ENCODE measurements around the gene TLE1.
A peak's percentile ranks its signal among the peaks of the same experiment; 100 is the strongest.
"Not testable (repeated sequence)": the region's sequence is repeated elsewhere in the genome, so short reads cannot be mapped to it uniquely, and the experiment has no call there.

Gene TLE1

DNA sequence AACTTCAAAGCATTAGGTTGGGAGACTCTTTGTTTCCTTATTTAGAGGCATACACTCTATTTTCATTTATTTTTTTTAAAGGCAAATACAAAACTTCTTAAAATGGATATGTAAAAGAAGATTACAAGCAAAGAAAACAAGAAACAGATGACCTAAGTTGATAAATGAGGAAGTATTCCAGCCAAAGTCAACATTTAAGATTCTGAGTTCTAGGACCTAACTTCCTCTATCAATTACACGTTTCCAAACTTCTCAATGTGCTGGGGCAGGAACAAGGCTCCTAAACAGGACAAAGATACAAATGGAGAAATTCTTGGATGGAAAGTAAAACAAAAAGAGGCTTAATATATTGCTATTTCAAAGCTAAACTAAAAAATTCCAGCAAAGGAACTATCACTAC, 89.5 kb downstream of the TLE1 start:
- no peak for DNase-seq

DNA sequence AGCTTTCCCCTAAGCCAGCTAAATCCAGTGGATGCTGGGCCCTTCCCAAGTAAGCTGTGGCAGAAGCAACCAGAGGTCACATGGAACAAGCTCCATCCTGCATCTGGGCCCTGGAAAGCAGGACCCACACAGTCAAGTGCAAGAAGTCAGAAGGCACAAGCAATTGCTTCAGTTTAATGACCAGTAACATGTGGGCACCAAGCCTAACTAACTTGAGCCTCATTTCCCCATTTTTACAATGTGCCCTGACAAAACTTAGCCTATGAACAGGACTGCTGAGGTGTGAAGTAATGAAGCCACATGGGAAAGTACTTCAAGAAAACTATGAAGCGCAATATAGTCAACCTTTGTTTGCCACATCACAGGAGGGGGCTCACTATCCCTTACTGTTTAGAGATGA, 90.5 kb downstream of the TLE1 start:
- no peak for DNase-seq

DNA sequence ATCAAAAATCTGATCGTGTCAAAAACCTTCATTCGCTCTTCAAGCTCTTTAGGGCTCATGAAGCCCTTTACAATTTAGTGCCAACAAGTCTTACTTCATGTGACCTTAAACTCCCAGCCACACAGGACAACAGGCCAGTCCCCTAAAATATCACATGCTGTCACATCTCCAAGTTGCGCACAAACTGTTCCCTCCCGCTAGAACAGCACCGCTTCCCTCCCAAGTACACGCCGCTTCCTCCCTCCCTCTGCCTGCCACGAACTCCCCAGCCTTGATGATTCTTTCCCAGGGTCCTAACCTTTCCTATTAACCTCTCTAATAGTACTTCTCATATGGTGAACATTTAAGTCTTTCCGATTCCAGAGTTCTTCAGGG, 91.2 kb downstream of the TLE1 start:
- DNase-seq: no peak

- peak; percentile 4 for DNase-seq
These were observed 91.8 kb downstream of the TLE1 start for GRCh38 chr9:81597419-81598122.

- DNase-seq: no peak
These were observed 92.5 kb downstream of the TLE1 start for GRCh38 chr9:81596679-81597418.

- DNase-seq: no peak
These were observed 93.3 kb downstream of the TLE1 start for GRCh38 chr9:81595887-81596543.

GRCh38 chr9:81595293-81595692, 94.1 kb downstream of the TLE1 start:
- DNase-seq: not testable (repeated sequence)

DNA sequence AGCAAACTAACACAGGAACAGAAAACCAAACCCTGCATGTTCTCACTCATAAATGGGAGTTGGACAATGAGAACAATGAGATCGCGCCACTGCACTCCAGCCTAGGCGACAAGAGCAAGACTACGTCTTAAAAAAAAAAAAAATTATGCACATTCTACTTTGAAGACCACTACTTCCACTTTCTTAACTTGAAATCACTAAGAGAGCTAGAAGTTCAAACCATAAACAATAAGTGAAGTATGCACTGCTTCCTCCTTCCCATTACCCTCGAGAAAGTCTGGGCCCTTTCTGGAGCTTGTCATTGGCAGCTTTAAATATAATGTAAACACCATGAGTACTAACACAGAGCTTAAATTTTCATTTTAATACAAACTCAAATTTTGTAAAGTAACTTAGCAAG, 94.9 kb downstream of the TLE1 start:
- DNase-seq: no peak

GRCh38 chr9:81592887-81593266, 96.5 kb downstream of the TLE1 start:
- no peak for DNase-seq

- no peak for DNase-seq
These were observed 97.6 kb downstream of the TLE1 start for GRCh38 chr9:81591791-81592190.

DNA sequence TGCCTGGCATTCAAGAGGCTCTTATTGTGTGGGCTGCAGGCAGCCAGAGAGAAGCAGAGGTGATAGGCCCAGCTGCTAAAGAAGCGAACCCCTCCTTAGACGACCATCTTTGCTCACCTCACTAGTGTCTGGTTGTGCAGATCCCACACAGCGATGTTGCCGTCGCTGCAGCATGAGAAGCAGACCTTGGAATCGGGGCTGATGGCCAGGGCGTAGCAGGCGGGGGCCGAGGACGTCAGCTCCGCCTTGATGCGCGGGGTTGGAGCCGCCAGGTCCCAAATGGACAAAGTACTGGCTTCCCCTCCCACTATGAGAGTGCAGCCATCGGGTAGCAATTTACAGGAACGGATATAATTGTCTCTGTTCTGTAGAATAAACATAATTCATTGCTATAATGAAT, 98.7 kb downstream of the TLE1 start:
- DNase-seq: no peak

DNA sequence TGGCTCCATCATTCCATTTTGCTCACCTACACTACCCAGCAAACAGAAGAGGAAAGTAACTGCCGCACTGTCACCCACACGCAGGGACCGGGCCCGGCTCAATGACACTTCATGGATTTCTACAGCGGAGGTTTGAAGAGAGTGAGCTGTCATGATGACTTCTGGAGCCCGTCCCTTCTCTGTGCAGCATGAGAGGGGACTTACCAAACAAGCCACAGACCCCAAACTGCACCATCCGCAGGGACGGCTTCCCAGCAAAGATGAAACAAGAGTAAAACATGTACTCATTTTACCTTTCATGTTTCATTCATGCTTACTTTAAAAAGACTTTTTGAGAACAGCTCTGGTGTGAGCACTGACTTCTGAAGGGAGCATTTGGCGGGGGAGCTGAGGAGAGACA, 99.5 kb downstream of the TLE1 start:
- DNase-seq: no peak

DNA sequence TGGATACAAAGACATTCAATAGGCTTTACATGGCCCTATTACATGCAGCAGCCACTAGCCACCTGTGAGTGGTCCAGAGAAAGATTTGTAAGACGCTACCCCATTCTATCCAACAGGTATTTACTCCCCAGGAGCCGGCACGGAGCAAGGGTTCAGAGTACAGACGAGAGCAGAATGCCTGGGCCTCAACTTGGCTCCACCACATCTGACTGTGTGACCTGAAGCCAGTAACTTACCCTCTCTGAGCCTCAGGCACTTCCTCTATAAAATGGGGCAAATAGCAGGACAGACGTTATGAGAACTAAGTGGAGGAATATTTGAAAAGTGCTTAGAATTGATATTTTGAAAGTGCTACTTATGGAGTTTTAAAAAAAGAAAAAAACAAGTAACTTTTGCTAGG, 100.0 kb downstream of the TLE1 start:
- DNase-seq: no peak

DNA sequence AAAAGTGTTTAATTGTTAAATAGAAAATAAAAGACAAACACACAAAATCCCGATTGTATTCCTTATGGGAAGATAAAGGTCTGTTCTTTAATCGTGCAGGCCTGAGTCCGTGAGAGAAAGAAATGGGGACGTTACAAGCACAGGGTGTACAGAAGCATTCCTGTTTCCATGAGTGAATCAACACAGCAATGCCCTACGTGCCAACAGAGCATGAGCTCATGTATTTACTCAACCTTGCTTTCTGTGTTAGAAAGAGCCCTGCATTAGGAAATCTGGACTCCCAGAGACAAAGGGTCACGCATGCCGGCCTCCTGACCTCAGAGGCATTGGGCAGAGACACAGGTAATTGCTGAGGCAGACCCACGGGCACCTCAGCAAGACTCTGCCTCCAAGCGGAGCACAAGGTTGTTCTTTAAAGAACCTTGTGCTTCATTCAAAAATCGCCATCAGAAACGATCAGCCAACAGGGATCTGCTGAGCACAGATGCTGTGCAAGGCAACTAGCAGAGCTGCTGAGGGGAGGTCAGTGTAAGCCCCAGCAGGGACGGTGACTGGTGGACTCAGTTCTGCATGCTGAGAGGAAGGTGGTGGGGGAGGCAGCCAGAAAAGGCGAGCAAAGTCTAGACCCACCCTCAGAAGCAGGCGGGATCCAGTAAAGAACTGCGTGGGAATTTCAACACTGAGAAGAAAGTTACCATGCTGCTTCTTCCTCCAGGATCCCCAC, 101.0 kb downstream of the TLE1 start:
- DNase-seq: no peak

DNA sequence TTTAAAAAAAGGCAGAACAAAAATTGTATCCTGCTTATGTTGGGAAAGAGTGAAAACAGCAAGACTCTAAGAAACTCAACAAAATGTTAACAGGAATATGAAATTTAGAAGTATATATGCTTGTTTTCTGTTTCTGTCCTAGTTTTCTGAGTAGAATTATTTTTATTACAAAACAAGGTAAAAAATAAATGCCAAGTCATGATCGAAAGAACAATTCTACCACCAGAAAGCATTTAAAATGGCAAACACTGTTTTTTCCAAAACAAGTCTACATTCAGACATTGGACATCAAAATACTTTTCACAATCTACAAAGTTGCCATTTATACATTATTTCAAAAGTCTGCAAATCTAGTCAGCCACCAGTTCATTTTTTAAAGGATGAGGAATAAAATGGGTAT, 102.6 kb downstream of the TLE1 start:
- no peak for DNase-seq

DNA sequence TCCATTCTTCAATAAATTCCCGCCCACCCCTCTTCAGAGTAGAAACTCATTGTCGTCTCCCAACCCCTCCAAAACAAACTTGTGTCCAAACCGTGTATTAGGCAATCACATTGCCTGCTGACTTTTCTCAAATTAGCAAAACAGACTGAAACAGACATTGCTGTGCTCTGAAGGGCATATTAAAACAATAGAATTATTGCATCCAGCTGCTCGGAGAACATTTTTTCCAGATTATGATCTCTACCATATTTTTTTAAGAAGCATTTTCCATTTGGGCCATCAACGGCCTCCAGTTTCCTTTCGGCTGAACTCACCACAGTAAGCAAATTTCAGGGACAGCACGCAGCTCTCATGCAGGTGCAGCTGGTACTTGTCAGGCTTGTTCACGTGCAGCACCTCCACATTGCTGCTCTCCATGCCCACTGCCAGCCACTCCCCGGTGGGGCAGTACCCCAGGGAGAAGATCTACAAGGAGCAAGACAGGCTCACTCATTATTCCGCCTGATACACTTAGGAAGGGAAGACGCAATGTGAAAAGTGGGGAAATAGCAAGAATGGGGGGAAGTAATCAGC, 104.1 kb downstream of the TLE1 start:
- DNase-seq: no peak

DNA sequence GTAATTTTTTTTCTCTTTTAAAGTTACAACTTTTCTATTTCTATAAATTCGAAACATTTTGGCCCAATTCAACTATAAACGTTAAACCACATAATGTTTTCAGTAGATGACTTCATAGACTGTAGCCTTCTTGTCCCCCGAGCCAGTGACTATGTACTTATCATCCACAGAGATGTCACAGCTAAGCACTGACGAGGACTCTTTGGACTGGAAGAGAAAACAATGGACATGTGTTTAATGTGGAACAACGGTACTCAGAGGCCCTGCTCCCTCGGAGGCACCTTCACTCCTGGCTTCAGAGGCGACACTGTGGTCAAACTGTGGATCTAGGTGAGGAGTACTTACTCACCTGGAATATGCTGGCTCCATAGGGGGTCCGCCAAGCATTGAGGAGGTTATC, 105.2 kb downstream of the TLE1 start:
- no peak for DNase-seq

DNA sequence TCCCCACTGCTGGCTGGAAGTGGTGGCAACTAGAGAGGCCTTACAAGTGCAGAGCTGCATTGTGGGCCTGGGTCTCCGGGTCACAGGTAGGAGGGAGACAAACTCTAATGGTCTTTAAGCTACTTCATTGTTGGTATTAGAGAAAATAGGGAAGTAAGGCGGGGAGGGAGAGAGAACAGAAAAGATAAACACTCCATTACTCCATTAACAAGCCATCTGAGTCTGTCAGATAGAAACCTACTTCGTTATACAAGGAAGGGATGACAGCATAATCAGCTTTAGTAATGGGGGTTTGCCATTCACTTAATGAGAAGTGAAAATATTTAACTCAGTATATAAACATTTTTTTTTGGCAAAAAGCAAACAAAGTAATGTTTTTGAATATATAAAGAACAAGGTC, 107.4 kb downstream of the TLE1 start:
- DNase-seq: no peak

GRCh38 chr9:81579381-81579780, 110.0 kb downstream of the TLE1 start:
- DNase-seq: no peak

- DNase-seq: no peak
These were observed 110.7 kb downstream of the TLE1 start for GRCh38 chr9:81578606-81579005.

GRCh38 chr9:81575956-81576355, 113.4 kb downstream of the TLE1 start:
- DNase-seq: no peak

DNA sequence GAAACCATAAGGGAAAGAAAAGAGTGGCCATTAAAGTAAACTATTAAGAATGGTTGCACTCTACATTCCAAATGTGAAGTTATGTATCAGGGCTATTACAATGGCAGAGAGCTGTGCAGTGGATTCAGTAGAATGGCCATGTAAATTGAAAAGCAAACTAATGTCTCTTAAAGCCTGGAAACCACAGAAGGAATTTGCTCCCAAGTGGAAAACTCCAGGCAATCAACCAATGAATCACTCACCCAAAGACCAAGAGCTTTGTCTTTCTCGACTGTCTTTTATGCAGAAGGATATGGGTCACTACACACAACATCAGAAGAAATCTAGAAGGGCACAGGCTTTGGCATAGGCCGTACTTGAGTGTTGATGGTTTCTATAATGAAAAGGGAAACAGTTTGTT, 114.9 kb downstream of the TLE1 start:
- DNase-seq: peak; percentile 1

Measured in DMS79 (cell line).